OCI-LY3 (cell line): ENCODE measurements around the gene ARHGAP6.

Experiments used
- EZH2phosphoT487 ChIP-seq: fragments of 200-600 bp; shearing (Covaris generic); IDR thresholded peaks from 2 replicates; pipeline ENCODE4 v1.6.1; 2018; ENCODE audit warnings: antibody characterized with exemption, mixed run types, low read depth
- TF ChIP-seq, protein P1 (sequence below): fragments of 200-600, 300-600 bp; sonication (generic); IDR thresholded peaks from 2 replicates; pipeline ENCODE4 v1.5.1; 2014; ENCODE audit warnings: antibody characterized with exemption, low read length, low read depth

DNA sequence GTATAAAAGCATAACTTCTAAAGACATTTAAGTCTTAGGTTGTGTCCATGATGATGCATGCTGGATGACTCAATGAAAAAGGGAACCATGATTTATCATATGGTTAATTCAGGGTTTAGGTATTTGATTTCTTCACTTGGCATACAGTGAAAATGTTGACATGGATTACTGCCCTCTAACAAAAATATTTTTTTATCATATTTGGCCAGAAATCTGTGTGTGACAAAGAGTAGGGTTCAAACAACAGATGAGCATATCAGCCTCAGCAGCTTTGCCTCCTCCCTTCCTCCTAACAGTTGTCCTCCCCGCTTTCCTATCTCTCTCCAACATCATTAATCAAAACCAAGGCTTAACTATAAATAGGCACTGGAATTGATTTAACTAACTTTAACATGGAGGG is 46.3 kb downstream of the ARHGAP6 start:
- TF ChIP-seq, protein P1, sequence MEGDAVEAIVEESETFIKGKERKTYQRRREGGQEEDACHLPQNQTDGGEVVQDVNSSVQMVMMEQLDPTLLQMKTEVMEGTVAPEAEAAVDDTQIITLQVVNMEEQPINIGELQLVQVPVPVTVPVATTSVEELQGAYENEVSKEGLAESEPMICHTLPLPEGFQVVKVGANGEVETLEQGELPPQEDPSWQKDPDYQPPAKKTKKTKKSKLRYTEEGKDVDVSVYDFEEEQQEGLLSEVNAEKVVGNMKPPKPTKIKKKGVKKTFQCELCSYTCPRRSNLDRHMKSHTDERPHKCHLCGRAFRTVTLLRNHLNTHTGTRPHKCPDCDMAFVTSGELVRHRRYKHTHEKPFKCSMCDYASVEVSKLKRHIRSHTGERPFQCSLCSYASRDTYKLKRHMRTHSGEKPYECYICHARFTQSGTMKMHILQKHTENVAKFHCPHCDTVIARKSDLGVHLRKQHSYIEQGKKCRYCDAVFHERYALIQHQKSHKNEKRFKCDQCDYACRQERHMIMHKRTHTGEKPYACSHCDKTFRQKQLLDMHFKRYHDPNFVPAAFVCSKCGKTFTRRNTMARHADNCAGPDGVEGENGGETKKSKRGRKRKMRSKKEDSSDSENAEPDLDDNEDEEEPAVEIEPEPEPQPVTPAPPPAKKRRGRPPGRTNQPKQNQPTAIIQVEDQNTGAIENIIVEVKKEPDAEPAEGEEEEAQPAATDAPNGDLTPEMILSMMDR: no peak
- no peak for TF ChIP-seq EZH2phosphoT487
